Forelimb muscle (tissue), 1 donor: ENCODE data around the gene ANO7. TPM values are rescaled to one million over a fixed set of nuclear protein-coding genes. Genes with fewer than 3 reads are reported as not detected.

ENCODE experiments used
- DNase-seq: peaks from one replicate; pipeline ENCODE4 v3.0.0-alpha.2; 2013; ENCODE audit warnings: low read depth
- polyA plus RNA-seq: library from polyadenylated mRNA; unstranded; fragments of 120-200 nt; gene quantifications from one replicate; pipeline ENCODE4 v1.2.1, GENCODE V29; 2013; ENCODE audit not compliant: insufficient read length

The ANO7 gene
- polyA plus RNA-seq, 1 donor = 0.83 TPM

DNA sequence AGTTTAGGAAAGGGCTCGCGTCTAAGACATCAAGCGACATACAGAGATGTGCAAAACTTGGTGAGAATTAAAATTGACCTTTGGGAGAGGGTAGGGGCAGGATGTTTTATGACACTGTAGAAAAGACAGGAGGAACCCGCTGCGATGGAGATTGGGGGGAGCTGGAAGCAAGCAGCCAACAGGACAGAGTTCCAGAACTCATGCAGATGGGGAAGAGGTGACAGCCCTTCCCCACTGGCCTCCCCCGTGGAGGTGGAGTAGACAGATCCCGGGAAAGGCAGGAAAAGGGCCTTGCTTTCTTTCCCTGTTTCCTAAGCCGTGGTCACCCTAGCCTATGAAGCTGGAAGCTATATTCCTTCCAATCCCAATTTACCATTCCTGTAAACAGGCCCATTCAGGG, 39.1 kb downstream of the ANO7 start:
- no peak for DNase-seq

DNA sequence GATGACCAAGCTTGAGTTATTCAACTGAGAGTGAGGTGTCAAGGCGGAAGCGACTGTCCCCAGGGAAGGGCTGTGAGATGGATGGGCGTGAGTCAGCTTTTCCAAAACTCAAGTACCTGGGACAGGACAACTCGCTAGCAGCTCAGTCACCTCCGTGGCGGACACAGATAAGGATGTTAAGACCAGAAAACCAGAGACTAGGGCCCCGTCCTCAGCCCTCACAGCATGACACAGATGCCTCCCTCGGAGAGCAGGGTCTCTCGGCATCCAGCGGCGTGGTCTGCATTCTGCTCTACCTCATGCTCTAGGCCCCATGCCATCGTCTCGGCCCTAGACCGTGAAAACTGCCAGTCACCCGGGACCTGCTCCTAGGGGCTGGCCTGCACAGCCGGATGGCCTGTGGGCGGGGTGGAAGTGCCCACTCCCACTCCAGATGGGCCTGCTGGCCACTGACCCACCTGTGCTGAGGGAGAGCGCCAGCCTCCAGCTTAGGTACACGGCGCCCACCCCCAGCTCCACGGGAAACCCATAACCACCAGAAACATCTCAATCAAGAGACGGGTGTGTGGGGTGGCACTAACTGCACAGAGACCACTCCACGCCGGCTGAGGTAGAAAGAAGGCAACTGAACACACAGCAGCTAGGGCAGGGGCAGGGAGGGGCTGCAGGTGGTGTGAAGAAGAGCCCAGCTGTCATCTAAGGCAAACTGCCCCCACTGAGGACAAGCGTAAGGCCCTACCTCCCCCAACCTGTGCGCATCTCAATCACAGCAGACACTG, 39.8 kb downstream of the ANO7 start:
- no peak for DNase-seq

GRCh38 chr2:241228860-241229516, 40.5 kb downstream of the ANO7 start:
- DNase-seq = no peak

DNA sequence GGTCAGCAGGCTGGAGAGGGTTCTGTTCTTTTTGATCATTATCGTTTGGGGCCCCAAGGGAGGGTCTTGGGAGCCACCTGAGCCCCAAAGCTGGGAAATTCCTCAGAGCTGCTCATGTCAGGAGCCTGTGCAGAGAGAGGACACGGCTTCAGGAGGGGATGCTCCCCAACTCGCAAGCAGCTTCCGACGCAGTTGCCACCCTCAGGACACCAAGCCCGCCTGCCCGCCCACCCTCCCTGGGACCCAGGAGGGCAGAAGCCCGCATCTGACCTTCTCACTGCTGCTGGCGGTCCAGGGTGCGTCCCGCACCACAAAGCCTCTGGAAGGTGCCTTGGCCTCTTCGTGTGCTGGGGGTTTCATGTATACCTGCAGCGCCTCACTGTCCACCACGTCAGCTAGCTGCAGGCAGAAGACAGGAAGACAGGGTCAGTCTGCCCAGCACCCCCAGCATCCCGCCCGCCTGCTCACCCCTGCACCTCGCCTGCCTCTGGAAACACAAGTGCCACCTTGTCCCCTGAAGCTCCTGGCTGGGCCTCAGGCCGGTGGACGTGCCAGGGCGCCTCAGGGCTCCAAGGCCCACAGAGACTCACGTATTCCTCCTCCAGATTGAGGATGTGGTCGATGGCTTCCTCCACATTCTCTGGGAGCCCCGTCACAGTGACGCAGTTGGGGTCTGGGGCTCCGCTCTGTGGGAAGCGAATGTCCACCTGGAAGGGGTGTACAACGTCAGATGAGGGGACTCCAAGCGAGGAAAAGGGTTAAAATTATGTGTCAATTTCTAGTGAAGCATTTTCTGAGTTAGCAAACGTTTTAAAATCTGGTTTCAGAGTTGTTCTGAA, 41.3 kb downstream of the ANO7 start:
- DNase-seq = no peak

DNA sequence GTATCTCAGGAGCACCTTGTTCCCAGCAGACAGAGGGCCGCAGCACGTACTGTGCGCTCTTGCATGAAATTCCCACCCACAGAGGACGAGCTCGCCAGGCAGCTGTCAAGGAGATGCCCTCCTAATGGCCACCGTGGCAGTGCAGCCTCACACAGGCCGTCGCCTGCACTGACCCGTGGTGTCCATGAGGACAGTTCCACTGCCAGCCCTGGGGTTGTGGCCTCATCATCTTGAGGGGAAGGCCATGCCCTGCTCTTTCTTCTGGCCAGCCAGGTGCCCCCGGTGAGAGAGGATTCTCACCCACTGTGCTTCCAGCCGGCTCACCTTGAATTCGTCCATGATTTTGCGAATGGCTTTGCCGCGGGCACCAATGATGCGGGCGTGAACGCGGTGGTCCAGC, 42.0 kb downstream of the ANO7 start:
- no peak for DNase-seq

GRCh38 chr2:241232736-241233575, 44.5 kb downstream of the ANO7 start:
- DNase-seq = no peak

DNA sequence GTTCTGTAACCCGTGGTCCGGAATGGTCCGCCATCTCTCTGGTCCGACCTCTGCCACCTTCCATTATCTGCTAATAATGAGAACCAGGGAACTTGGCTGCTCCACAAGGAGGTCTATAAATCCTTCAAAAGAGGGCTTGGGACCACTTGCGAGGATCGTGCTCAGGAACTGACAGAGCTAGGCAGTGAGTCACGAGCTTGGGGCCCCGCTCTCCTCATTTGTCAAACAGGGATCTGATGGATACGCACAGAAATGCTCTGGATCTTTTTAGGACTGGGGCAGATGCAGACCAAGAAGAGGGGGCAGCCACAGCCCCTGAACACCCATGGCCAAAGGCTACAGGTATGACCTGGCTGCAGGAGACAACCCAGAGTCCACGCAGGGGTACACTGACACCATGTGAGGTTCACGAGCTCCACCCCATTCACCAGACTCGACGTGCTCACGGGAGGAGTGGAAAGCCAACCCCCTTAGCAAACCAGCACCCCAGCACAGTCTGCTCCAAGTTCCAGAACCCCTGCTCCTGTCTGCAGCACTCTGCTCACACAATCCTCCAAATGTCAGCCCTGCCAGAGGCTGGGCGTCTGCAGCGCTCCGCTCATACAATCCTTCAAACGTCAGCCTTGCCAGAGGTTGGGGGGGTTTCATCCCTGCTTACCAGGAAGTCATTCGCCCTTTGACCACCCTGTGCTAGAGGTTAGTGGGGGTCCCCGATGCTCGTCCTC, 45.8 kb downstream of the ANO7 start:
- no peak for DNase-seq

- DNase-seq = no peak
Measured at GRCh38 chr2:241234962-241235740, 46.7 kb downstream of the ANO7 start.

GRCh38 chr2:241235859-241236593, 47.5 kb downstream of the ANO7 start:
- DNase-seq = no peak

- no peak for DNase-seq
Measured at GRCh38 chr2:241237047-241237446, 48.6 kb downstream of the ANO7 start.

DNA sequence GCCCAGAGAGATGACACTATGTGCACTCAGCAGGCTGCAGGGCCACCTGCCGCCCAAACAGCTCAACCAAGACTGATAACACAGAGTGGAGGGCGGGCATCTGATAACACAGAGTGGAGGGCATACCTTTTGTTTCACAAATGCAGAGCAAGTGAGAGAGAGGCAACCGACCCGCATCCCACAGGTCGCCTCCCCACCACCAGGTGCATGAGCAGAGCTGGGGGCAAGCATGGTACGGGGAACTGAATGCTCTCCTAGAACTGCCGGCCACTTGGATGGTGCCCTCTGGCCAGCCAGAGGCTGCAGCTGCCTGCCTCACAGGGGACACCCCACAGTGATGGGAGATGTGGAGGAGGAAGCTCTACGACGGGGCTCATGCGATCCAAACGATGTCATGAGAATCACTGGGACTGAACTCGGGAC, 49.5 kb downstream of the ANO7 start:
- DNase-seq = no peak

DNA sequence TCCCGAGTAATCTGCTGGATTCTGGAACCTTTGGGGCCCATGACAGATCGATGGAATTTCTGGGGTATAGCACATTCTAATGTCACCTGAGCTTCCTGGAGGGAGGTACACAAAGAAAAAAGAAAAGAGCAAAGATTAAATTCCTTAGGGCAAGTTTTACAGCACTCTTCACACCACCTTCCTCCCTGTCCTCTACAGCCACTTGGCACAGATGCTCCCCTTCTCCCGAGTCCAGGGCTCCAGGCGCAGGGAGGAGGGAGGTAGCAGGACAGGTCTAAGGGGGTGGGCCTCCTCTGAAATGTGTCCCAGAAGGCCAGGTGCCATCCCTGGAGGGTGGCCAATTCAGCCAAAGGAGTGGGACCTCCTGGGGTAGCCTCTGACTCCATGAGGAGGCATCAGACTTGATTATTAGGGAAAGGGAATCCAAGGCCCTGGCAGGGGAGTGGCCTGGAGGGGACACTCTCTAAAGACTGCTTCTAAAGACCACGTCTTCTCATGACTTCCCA, 50.3 kb downstream of the ANO7 start:
- no peak for DNase-seq

DNA sequence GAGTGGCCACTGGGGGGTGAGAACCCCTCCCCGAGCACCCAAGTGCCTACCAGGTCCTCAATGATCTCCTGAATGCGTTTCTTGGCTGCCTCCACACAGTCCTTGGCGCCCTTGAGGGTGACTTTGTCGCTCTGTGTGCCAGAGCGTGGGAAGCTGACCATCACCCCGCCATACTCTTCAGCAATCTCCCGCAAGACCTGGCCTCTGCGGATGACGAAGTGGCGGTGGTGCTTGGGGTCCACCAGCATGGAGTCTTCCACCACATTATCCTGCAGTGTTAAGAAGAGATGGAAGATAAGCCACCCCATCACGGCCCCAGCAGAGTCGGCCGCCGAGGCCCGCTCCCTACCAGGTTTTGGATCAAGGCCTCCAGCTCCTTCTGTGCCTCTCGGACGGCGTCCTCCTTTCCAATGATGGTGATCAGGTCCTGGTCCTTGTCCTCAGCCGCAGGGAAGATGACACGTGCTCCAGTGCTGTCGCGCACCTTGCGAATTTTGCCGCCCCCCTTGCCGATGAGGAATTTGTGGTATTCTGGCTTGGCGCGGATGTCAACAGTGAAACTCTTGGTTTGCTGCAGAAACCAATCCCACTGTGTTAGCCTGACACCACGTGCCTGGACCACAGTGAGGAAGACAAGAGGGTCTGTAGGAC, 51.2 kb downstream of the ANO7 start:
- no peak for DNase-seq

DNA sequence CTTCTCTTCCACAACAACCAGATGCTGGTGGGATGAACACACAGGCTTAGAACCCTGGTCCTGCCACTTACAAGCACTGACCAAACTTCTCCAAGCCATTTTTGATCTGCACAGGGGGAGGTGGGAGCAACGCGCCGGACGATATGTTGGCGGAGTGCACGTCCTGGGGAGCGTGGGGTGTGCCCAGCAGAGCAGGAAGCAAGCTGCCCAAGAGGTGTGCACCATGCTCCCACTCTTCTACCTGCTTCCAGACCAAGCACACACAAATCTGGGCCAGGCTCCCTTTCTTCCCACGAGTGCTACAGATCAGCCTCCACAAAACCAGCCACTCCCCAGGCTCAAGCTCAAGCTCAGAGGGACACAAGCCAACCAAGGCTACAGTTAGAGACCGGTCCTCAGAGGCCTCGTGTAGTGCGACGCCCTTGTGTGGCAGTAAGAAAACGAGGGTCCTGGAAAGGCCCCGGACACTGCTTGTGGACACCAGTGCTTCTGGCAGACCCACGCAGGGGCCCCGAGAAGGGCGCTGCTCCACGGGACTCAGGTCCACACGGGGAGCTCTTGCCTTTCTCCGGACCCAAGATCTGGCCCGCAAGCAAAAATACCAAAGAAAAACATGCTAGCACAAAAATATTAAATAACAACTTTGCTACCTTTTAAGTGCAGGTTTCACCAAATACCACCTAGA, 52.0 kb downstream of the ANO7 start:
- DNase-seq = no peak

DNA sequence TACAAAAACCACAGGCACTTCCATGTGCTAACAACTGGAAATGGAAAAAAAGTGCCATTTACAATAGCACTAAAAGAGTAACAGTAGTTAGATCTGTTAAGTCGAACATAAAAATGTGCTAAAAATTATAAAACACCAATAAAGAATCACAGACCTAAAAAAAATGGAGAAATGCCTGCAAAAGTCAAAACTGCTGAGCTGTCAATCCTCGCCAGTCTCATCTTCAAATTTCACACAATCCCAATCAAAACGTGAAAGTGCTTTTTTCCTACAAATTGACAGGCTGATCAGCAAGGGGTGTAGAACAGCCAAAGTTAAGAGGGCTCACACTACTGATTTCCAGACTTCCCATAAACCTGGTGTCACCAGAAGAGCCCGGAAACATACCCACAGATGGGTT, 53.2 kb downstream of the ANO7 start:
- DNase-seq = no peak

DNA sequence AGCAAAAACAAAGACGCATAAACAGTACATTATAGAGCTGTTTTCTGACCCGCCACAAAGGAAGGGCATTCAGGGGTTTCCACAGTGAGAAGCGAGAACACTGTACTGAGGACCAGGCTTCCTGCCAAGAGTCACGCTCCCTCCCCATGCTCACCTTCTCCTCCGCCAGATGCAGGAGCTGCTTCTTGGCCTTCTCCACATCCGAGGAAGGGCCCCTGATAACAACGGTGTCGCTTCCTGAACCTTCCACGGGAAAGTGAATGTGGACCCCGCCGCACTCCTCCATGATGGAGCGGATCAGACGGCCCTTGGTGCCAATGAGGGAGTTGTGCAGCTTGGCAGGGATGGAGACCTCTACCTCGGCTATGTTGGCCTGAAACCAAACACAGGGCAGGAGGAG, 53.8 kb downstream of the ANO7 start:
- DNase-seq = no peak

DNA sequence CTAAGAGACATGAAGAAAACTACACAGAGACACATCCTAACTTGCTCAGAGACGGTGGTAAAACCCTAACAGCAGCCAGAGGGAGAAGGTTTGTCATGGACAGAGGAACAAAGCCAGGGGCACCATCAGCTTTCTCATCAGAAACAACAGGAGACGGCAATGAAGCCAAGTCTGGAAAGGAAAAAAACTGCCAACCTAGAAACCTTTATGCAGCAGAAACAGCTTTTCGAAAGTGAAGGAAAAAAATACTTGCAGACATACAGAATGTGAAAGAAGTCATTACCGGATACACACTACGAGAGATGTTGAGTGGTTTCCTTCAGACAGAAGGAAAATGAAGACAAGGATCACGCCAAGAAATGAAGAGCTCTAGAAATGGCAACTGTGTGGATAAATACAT, 55.9 kb downstream of the ANO7 start:
- DNase-seq = no peak

GRCh38 chr2:241248289-241248688, 59.8 kb downstream of the ANO7 start:
- DNase-seq = no peak
